Measurements from ENCODE around the gene SYTL2.

SYTL2 gene

GRCh38 chr11:85815186-85815931 lies 4.4 kb upstream of the SYTL2 start:
- Histone ChIP-seq H3K9ac (ENCODE audit: low read length) (no peak overlapping the region), H3K4me3 (ENCODE audit: low read depth, low read length, poor library complexity, severe bottlenecking) (no peak overlapping the region), H3K79me2 (ENCODE audit: insufficient read depth, low read length) (no peaks in the 10 kb centered on the region), H3K4me2 (ENCODE audit: low read length) (no peak overlapping the region), H2AFZ (ENCODE audit: low read length) (no peak overlapping the region), H3K27me3 (ENCODE audit: insufficient read depth, low read length) (no peaks in the 10 kb centered on the region), H3K27ac (ENCODE audit: low read depth, low read length, poor library complexity, severe bottlenecking) (no peak overlapping the region), H3K4me1 (ENCODE audit: insufficient read depth, low read length, severe bottlenecking) (peaks cover 3% of the 10 kb centered on the region), H4K20me1 (ENCODE audit: insufficient read depth, low read length) (no peaks in the 10 kb centered on the region), H3K9me2 (ENCODE audit: low read depth, low read length) (no peaks in the 10 kb centered on the region), H3F3A (ENCODE audit: insufficient read depth, low read length) (no peaks in the 10 kb centered on the region), H3K9me3 (ENCODE audit: low read length) (no peaks in the 10 kb centered on the region), H3K36me3 (ENCODE audit: insufficient read depth, low read length) (no peaks in the 10 kb centered on the region)
- no peak for TF ChIP-seq EZH2 (IDR thresholded peaks at IDR 0.05; ENCODE audit: borderline replicate concordance, low read length)
- TF ChIP-seq CTCF (IDR thresholded peaks at IDR 0.05; ENCODE audit: low read length) = no peak

- H3K9me2 ChIP-seq (ENCODE audit: low read depth, low read length) = no peaks in the 10 kb centered on the region
- no peaks in the 10 kb centered on the region for H3K9me3 ChIP-seq (ENCODE audit: low read length)
- H3K4me1 ChIP-seq (ENCODE audit: insufficient read depth, low read length, severe bottlenecking) = peaks cover 20% of the 10 kb centered on the region
- H2AFZ ChIP-seq (ENCODE audit: low read length) = no peak overlapping the region
- no peaks in the 10 kb centered on the region for H3K79me2 ChIP-seq (ENCODE audit: insufficient read depth, low read length)
- H3K9ac ChIP-seq (ENCODE audit: low read length) = no peak overlapping the region
- H3K27me3 ChIP-seq (ENCODE audit: insufficient read depth, low read length) = no peaks in the 10 kb centered on the region
- H3K4me2 ChIP-seq (ENCODE audit: low read length) = no peak overlapping the region
- H3F3A ChIP-seq (ENCODE audit: insufficient read depth, low read length) = no peaks in the 10 kb centered on the region
- no peaks in the 10 kb centered on the region for H3K36me3 ChIP-seq (ENCODE audit: insufficient read depth, low read length)
- H3K27ac ChIP-seq (ENCODE audit: low read depth, low read length, poor library complexity, severe bottlenecking) = no peak overlapping the region
- H3K4me3 ChIP-seq (ENCODE audit: low read depth, low read length, poor library complexity, severe bottlenecking) = no peak overlapping the region
- no peaks in the 10 kb centered on the region for H4K20me1 ChIP-seq (ENCODE audit: insufficient read depth, low read length)
- TF ChIP-seq EZH2 (IDR thresholded peaks at IDR 0.05; ENCODE audit: borderline replicate concordance, low read length) (no peak), CTCF (IDR thresholded peaks at IDR 0.05; ENCODE audit: low read length) (no peak)
Measured at GRCh38 chr11:85813721-85814120, 2.8 kb upstream of the SYTL2 start.

- H3K79me2 ChIP-seq (ENCODE audit: insufficient read depth, low read length) = no peaks in the 10 kb centered on the region
- no peaks in the 10 kb centered on the region for H3K27me3 ChIP-seq (ENCODE audit: insufficient read depth, low read length)
- peak overlapping the region; percentile 63 for H3K4me2 ChIP-seq (ENCODE audit: low read length)
- no peaks in the 10 kb centered on the region for H3K9me2 ChIP-seq (ENCODE audit: low read depth, low read length)
- no peak for TF ChIP-seq EZH2 (IDR thresholded peaks at IDR 0.05; ENCODE audit: borderline replicate concordance, low read length)
- TF ChIP-seq CTCF (IDR thresholded peaks at IDR 0.05; ENCODE audit: low read length) = no peak
- H3K9ac ChIP-seq (ENCODE audit: low read length) = no peak overlapping the region
- no peaks in the 10 kb centered on the region for H3K9me3 ChIP-seq (ENCODE audit: low read length)
- no peaks in the 10 kb centered on the region for H3K36me3 ChIP-seq (ENCODE audit: insufficient read depth, low read length)
- H3F3A ChIP-seq (ENCODE audit: insufficient read depth, low read length) = no peaks in the 10 kb centered on the region
- peak overlapping the region; percentile 56 for H3K4me3 ChIP-seq (ENCODE audit: low read depth, low read length, poor library complexity, severe bottlenecking)
- peaks cover 23% of the 10 kb centered on the region for H3K4me1 ChIP-seq (ENCODE audit: insufficient read depth, low read length, severe bottlenecking)
- no peaks in the 10 kb centered on the region for H4K20me1 ChIP-seq (ENCODE audit: insufficient read depth, low read length)
- no peak overlapping the region for H2AFZ ChIP-seq (ENCODE audit: low read length)
- no peak overlapping the region for H3K27ac ChIP-seq (ENCODE audit: low read depth, low read length, poor library complexity, severe bottlenecking)
Measured at GRCh38 chr11:85811624-85812023, 683 bp upstream of the SYTL2 start.

Measured in OCI-LY1 (cell line).